NCI-H526 (cell line): ENCODE results near the gene TTC14.

Experiments
- DNase-seq, 2 experiments: peaks; one replicate each; lab custom pipeline; 2025; lab: John Stamatoyannopoulos, UW

The TTC14 gene

DNA sequence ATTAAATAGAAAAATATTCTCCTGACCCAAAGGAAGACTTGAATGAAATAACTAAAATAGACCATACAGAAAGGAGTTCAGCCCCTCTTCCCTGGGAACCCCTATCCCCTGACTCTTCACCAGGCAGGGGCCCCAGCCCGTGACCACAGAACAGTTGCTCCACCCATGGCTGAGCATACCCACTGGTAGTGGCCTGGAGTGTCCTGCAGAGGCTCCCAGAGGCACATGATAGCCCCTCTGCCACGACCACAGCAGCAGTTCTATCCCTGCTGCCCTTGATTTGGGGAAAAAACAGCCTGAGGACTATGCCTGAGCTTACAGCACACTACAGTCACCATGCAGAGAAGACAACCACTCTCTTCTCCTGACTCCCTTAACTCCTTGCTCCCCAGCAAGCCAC, 31.8 kb downstream of the TTC14 start:
- no peak for DNase-seq

DNA sequence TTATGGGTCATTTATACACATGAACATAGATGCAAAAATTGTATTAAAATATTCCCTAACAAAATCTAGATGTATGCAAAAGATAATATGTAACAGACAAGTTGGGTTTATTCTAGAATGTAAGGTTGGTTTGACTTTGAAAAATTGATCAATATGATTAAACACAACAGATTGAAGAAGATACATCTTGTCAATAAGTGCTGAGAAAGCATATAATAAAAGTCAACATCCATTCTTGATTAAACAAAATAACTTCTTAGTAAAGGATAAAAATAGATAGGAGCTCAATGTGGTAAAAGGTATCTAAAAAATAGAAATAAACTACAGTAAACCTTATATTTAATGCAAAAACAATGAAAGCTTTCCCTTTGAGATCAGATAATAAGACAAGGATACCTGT, 39.0 kb downstream of the TTC14 start:
- DNase-seq, result no peak

GRCh38 chr3:180646187-180646790, 44.3 kb downstream of the TTC14 start:
- DNase-seq, result no peak

- DNase-seq, result no peak
Measured at GRCh38 chr3:180656406-180656805, 54.4 kb downstream of the TTC14 start.

DNA sequence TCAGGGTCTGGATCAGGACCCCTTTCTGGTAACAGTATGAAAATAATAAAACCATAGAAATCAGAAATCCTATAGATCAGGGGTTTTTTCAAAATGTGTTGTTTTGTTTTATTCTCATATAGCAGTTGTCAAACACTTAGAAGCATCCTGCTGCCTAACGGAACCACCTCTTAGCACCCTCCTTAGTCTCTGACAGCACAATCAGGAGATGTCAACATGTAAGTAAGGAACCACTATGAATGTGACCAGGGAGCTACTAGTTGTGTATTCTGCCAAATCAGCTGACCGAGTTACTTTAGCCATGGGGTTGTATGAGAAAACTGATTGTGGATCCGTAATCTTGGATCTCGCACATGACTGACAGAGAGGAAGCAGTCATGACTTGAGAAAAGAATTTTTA, 55.1 kb downstream of the TTC14 start:
- no peak for DNase-seq
